Calu3 (cell line): ENCODE results near the gene PRKAG2. TPM values are rescaled to one million over a fixed set of nuclear protein-coding genes. Genes with fewer than 3 reads are reported as not detected.
A peak's percentile ranks its signal among the peaks of the same experiment; 100 is the strongest.

Source experiments
- BruUV-seq: library from RNA; stranded (reverse); fragments of 400-500 nt; replicated peaks from 2 replicates; lab custom pipeline; 2021; lab: Mats Ljungman, UMichigan
- CTCF ChIA-PET: fragments of 300-600 bp; sonication (Branson Sonifier 250); formaldehyde crosslinking; loops from one replicate; lab custom pipeline; 2022; ENCODE audit warnings: antibody characterized with exemption; lab: Charles Lee
- DNase-seq: peaks from one replicate; pipeline ENCODE4 v3.0.0; 2022
- H3K27ac Mint-ChIP-seq: one replicate; pipeline ENCODE4 v1.8.0; 2022; ENCODE audit warnings: mixed read lengths; ENCODE audit not compliant: unreplicated experiment
- H3K27me3 Mint-ChIP-seq: one replicate; pipeline ENCODE4 v1.8.0; 2022; ENCODE audit warnings: mixed read lengths; ENCODE audit not compliant: unreplicated experiment
- H3K36me3 Mint-ChIP-seq: one replicate; pipeline ENCODE4 v1.8.0; 2022; ENCODE audit warnings: mild to moderate bottlenecking, moderate library complexity, mixed read lengths; ENCODE audit not compliant: insufficient read depth, unreplicated experiment
- H3K4me1 Mint-ChIP-seq: one replicate; pipeline ENCODE4 v1.8.0; 2022; ENCODE audit warnings: mild to moderate bottlenecking, low read depth, mixed read lengths; ENCODE audit not compliant: unreplicated experiment
- H3K4me3 Mint-ChIP-seq: one replicate; pipeline ENCODE4 v1.8.0; 2022; ENCODE audit warnings: mild to moderate bottlenecking, low read depth, moderate library complexity, mixed read lengths; ENCODE audit not compliant: unreplicated experiment
- H3K9me3 Mint-ChIP-seq: one replicate; pipeline ENCODE4 v1.8.0; 2022; ENCODE audit warnings: low read depth, mixed read lengths; ENCODE audit not compliant: unreplicated experiment
- CTCF ChIP-seq: fragments of 200-600 bp; IDR thresholded peaks from one replicate; pipeline ENCODE4 v1.8.0; 2022; ENCODE audit warnings: antibody characterized with exemption; ENCODE audit not compliant: unreplicated experiment
- intact Hi-C: fragments of 100-400 bp; cut with micrococcal nuclease; formaldehyde crosslinking; loops from one replicate; pipeline ENCODE4 v1.10.0; 2022; ENCODE audit not compliant: unreplicated experiment
- total RNA-seq: library from RNA; stranded (reverse); gene quantifications from 2 replicates; pipeline ENCODE4 v1.2.3, GENCODE V29; 2022

The PRKAG2 gene
- total RNA-seq, 1 experiment from 2014 or later: 22.4 TPM

GRCh38 chr7:151626422-151627115 lies 250.3 kb downstream of the PRKAG2 start:
- intact Hi-C loops: loop anchor here (1.0 to 2.0 kb wide), 3 partner anchors 56 to 133 kb away; no protein-coding TSS in a partner anchor

GRCh38 chr7:151625606-151626005 lies 251.3 kb downstream of the PRKAG2 start:
- DNase-seq: no peak
- TF ChIP-seq CTCF: no peak
- intact Hi-C loops: loop anchor here (1.0 to 2.0 kb wide), 3 partner anchors 55 to 134 kb away; no protein-coding TSS in a partner anchor
- CTCF ChIA-PET: interaction anchor here (0.6 to 2.1 kb wide), 7 partner anchors 26 to 1612 kb away, joined by 3 to 11 read pairs (median 4); no protein-coding TSS in a partner anchor
- Mint-ChIP-seq H3K27ac (no peak overlapping the region), H3K9me3 (no peaks in the 10 kb centered on the region), H3K4me1 (peaks cover 49% of the 10 kb centered on the region), H3K36me3 (peaks cover 4% of the 10 kb centered on the region), H3K27me3 (no peaks in the 10 kb centered on the region), H3K4me3 (no peak overlapping the region)
- BruUV-seq: no TSS peak

More at GRCh38 chr7:151626422-151627115, 250.3 kb downstream of the PRKAG2 start:
- peaks cover 49% of the 10 kb centered on the region for H3K4me1 Mint-ChIP-seq
- no peaks in the 10 kb centered on the region for H3K27me3 Mint-ChIP-seq
- BruUV-seq: no TSS peak
- TF ChIP-seq CTCF: peak; percentile 60
- H3K36me3 Mint-ChIP-seq: peaks cover 14% of the 10 kb centered on the region
- peak; percentile 69 for DNase-seq
- no peaks in the 10 kb centered on the region for H3K9me3 Mint-ChIP-seq
- no peak overlapping the region for H3K4me3 Mint-ChIP-seq
- H3K27ac Mint-ChIP-seq: no peak overlapping the region
- CTCF ChIA-PET: interaction anchor here (1.0 to 2.1 kb wide), 4 partner anchors 110 to 136 kb away, joined by 4 to 11 read pairs (median 4); no protein-coding TSS in a partner anchor

GRCh38 chr7:151624246-151624928 lies 252.5 kb downstream of the PRKAG2 start:
- Mint-ChIP-seq H3K27me3 (no peaks in the 10 kb centered on the region), H3K27ac (no peak overlapping the region), H3K4me3 (no peak overlapping the region), H3K4me1 (peaks cover 48% of the 10 kb centered on the region), H3K9me3 (no peaks in the 10 kb centered on the region), H3K36me3 (peaks cover 4% of the 10 kb centered on the region)
- intact Hi-C loops: no loop called here
- CTCF ChIA-PET: interaction anchor here (0.7 kb wide), 1 partner anchor 130 kb away, joined by 3 read pairs; no protein-coding TSS in a partner anchor
- TF ChIP-seq CTCF: no peak
- BruUV-seq: no TSS peak
- no peak for DNase-seq

GRCh38 chr7:151623766-151624165 lies 253.1 kb downstream of the PRKAG2 start:
- no peak overlapping the region for H3K4me3 Mint-ChIP-seq
- no peak for TF ChIP-seq CTCF
- CTCF ChIA-PET: interaction anchor here (0.6 to 0.7 kb wide), 2 partner anchors 130 to 367 kb away, joined by 3 read pairs; no protein-coding TSS in a partner anchor
- no TSS peak for BruUV-seq
- no peaks in the 10 kb centered on the region for H3K9me3 Mint-ChIP-seq
- peaks cover 42% of the 10 kb centered on the region for H3K4me1 Mint-ChIP-seq
- H3K27me3 Mint-ChIP-seq: no peaks in the 10 kb centered on the region
- H3K36me3 Mint-ChIP-seq: peaks cover 4% of the 10 kb centered on the region
- intact Hi-C loops: no loop called here
- no peak for DNase-seq
- H3K27ac Mint-ChIP-seq: peak overlapping the region; percentile 43
